Panc1 (cell line): ENCODE measurements around the gene CLIC6. TPM values are rescaled to one million over a fixed set of nuclear protein-coding genes. Genes with fewer than 3 reads are reported as not detected.

Experiments used
- ATAC-seq: fragments of 200-7000 bp; cut with Tn5 transposase; 2 replicates; pipeline ENCODE4 v1.9.1; 2020; ENCODE audit warnings: mild to moderate bottlenecking, moderate library complexity
- BruUV-seq: library from RNA; stranded (reverse); fragments of 400-500 nt; replicated peaks from 2 replicates; lab custom pipeline; 2021; lab: Mats Ljungman, UMichigan
- CTCF ChIA-PET: fragments of 300-600 bp; sonication (Branson Sonifier 250); formaldehyde crosslinking; loops from one replicate; lab custom pipeline; 2022; ENCODE audit warnings: antibody characterized with exemption; lab: Charles Lee
- POLR2A ChIA-PET: fragments of 300-600 bp; sonication (Branson Sonifier 250); formaldehyde crosslinking; loops from one replicate; lab custom pipeline; 2022; ENCODE audit warnings: antibody characterized with exemption; lab: Charles Lee
- DNase-seq: peaks from one replicate; pipeline ENCODE4 v3.0.0-alpha.2; 2010; ENCODE audit warnings: low read depth, low spot score
- H3K27ac ChIP-seq: 2 replicates; pipeline ENCODE4 v1.5.1; 2011; ENCODE audit warnings: mild to moderate bottlenecking, low read length, inconsistent platforms
- H3K27me3 ChIP-seq: fragments of 200-500 bp; sonication (Bioruptor generic); 2 replicates; pipeline ENCODE4 v1.6.0; 2014; ENCODE audit warnings: low read length, inconsistent platforms; ENCODE audit not compliant: control insufficient read depth, insufficient read depth
- H3K36me3 ChIP-seq: fragments of 200-500 bp; sonication (Bioruptor generic); 2 replicates; pipeline ENCODE4 v1.5.1; 2014; ENCODE audit warnings: inconsistent platforms, mild to moderate bottlenecking, low read length, moderate library complexity; ENCODE audit not compliant: control insufficient read depth, insufficient read depth
- H3K4me1 ChIP-seq: 2 replicates; pipeline ENCODE4 v1.5.1; 2011; ENCODE audit warnings: inconsistent platforms, mild to moderate bottlenecking, low read length, moderate library complexity; ENCODE audit not compliant: control insufficient read depth, insufficient read depth
- H3K4me3 ChIP-seq, 2 experiments: 2 replicates each; pipeline ENCODE4 v1.5.1; 2011 to 2012; ENCODE audit warnings: low read depth in 2 of 2, low read length in 2 of 2, mild to moderate bottlenecking in 2 of 2, inconsistent platforms in 1 of 2, moderate library complexity in 1 of 2
- H3K9me3 ChIP-seq: fragments of 200-500 bp; sonication (Bioruptor generic); 2 replicates; pipeline ENCODE4 v1.5.1; 2014; ENCODE audit warnings: low read depth, mild to moderate bottlenecking, inconsistent platforms, low read length, moderate library complexity; ENCODE audit not compliant: control insufficient read depth, insufficient read depth
- CTCF ChIP-seq: fragments of 450-650 bp; IDR thresholded peaks from 2 replicates; pipeline ENCODE4 v1.5.1; 2017; ENCODE audit warnings: mild to moderate bottlenecking
- POLR2AphosphoS5 ChIP-seq: IDR thresholded peaks from 2 replicates; pipeline ENCODE4 v1.6.1; 2012; ENCODE audit warnings: mild to moderate bottlenecking, low read depth, low read length, moderate library complexity
- REST ChIP-seq, 2 experiments: IDR thresholded peaks; 2 replicates each; pipeline ENCODE4 v1.6.1; 2011 to 2012; ENCODE audit warnings: low read depth in 2 of 2, control low read depth in 1 of 2, low read length in 1 of 2, mild to moderate bottlenecking in 1 of 2, moderate library complexity in 1 of 2; ENCODE audit not compliant: insufficient read depth in 1 of 2
- SIN3A ChIP-seq: IDR thresholded peaks from 2 replicates; pipeline ENCODE4 v1.6.1; 2012; ENCODE audit warnings: low read depth, mild to moderate bottlenecking, low read length, moderate library complexity, borderline replicate concordance; ENCODE audit not compliant: insufficient read depth
- TCF7L2 ChIP-seq: IDR thresholded peaks from 2 replicates; pipeline ENCODE4 v1.6.1; 2011; ENCODE audit warnings: mild to moderate bottlenecking, low read depth, low read length, inconsistent platforms
- in situ Hi-C: cut with HindIII; loops from 2 replicates; pipeline ENCODE4 v1.10.0; 2016; ENCODE audit warnings: low sequenced_read_pairs, low pct_unique_long_range_greater_than_20kb
- intact Hi-C: fragments of 100-400 bp; cut with micrococcal nuclease; formaldehyde crosslinking; loops from one replicate; pipeline ENCODE4 v1.10.0; 2022; ENCODE audit not compliant: unreplicated experiment
- total RNA-seq: library from RNA; stranded (reverse); gene quantifications from one replicate; pipeline ENCODE4 v1.2.1, GENCODE V29; 2021; ENCODE audit not compliant: unreplicated experiment

The CLIC6 gene
- total RNA-seq, 1 experiment from 2014 or later, result 0.05 TPM

- ChIA-PET CTCF (no interaction called here), POLR2A (no interaction called here)
- in situ Hi-C loops (no loop called here), intact Hi-C loops (no loop called here)
- no peak overlapping the region for H3K4me3 ChIP-seq
- no peaks in the 10 kb centered on the region for H3K9me3 ChIP-seq
- no TSS peak for BruUV-seq
- DNase-seq (no peak), ATAC-seq (no peak)
- H3K27me3 ChIP-seq, result 0 out of 2 replicates have a peak, but pooled peaks cover under 1% of the 10 kb centered on the region
- no peak for TF ChIP-seq REST (IDR thresholded peaks at IDR 0.05; ENCODE audit: insufficient read depth in 1 of 2, low read depth in 2 of 2, low read length in 1 of 2)
- TF ChIP-seq SIN3A, result no peak
- TF ChIP-seq POLR2AphosphoS5, result no peak
- no peak for TF ChIP-seq CTCF
- no peak for TF ChIP-seq TCF7L2
- no peak overlapping the region for H3K27ac ChIP-seq
- no peaks in the 10 kb centered on the region for H3K36me3 ChIP-seq
- no peaks in the 10 kb centered on the region for H3K4me1 ChIP-seq
Observed at GRCh38 chr21:34644825-34645224, 24.0 kb upstream of the CLIC6 start.

GRCh38 chr21:34647555-34647954, 21.2 kb upstream of the CLIC6 start:
- DNase-seq (no peak), ATAC-seq (no peak)
- ChIA-PET POLR2A (no interaction called here), CTCF (no interaction called here)
- intact Hi-C loops (no loop called here), in situ Hi-C loops (no loop called here)
- no peak overlapping the region for H3K4me3 ChIP-seq
- H3K27me3 ChIP-seq, result peaks cover 5% of the 10 kb centered on the region
- H3K27ac ChIP-seq, result no peak overlapping the region
- no peaks in the 10 kb centered on the region for H3K4me1 ChIP-seq
- no peak for TF ChIP-seq CTCF
- TF ChIP-seq REST (IDR thresholded peaks at IDR 0.05; ENCODE audit: insufficient read depth in 1 of 2, low read depth in 2 of 2, low read length in 1 of 2), result no peak
- no peak for TF ChIP-seq POLR2AphosphoS5
- TF ChIP-seq TCF7L2, result no peak
- TF ChIP-seq SIN3A, result no peak
- no peaks in the 10 kb centered on the region for H3K36me3 ChIP-seq
- BruUV-seq, result no TSS peak
- H3K9me3 ChIP-seq, result no peaks in the 10 kb centered on the region
